GM06990 (cell line): ENCODE results near the gene C4orf50.

Source experiments
- DNase-seq: peaks from one replicate; pipeline ENCODE4 v3.0.0-alpha.2; 2011; ENCODE audit not compliant: insufficient read length; ENCODE audit errors: extremely low read depth
- H3K27me3 ChIP-seq: replicated peaks from 2 replicates; pipeline ENCODE4 v1.6.0; 2011; ENCODE audit warnings: low read length; ENCODE audit not compliant: control insufficient read depth, insufficient read depth
- H3K36me3 ChIP-seq: 2 replicates; pipeline ENCODE4 v1.5.1; 2011; ENCODE audit warnings: low read length; ENCODE audit not compliant: control insufficient read depth, insufficient read depth
- H3K4me3 ChIP-seq: replicated peaks from 2 replicates; pipeline ENCODE4 v1.5.1; 2011; ENCODE audit warnings: low read depth, mild to moderate bottlenecking, control low read depth, low read length
- CTCF ChIP-seq: IDR thresholded peaks from 2 replicates; pipeline ENCODE4 v1.5.1; 2011; ENCODE audit warnings: low read length, control low read depth, mild to moderate bottlenecking, inconsistent platforms; ENCODE audit not compliant: insufficient read depth, poor library complexity, severe bottlenecking

The C4orf50 gene

DNA sequence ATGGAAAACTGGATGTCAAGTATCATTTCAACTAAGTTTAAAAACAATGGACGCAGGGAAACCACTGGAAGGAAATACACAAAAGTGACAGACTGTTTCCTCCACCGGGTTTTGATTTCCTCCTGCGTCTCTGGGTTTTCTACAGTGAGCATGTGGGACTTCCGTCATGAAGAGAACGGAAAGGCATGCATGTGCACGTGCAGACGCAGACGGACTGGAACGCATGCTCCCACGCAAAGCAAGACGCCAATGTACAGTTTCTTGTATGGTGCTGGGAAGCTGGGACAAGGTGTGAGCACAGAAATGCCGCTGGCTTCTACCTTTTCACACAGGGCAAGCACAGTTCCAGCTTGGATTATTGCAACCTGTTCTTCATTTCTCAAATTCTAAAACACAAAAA lies 30.3 kb upstream of the C4orf50 start:
- no peak for DNase-seq
- Histone ChIP-seq H3K27me3 (no peaks in the 10 kb centered on the region; the same call in none of the 2 replicates), H3K36me3 (no peaks in the 10 kb centered on the region), H3K4me3 (no peak overlapping the region)
- no peak for TF ChIP-seq CTCF

DNA sequence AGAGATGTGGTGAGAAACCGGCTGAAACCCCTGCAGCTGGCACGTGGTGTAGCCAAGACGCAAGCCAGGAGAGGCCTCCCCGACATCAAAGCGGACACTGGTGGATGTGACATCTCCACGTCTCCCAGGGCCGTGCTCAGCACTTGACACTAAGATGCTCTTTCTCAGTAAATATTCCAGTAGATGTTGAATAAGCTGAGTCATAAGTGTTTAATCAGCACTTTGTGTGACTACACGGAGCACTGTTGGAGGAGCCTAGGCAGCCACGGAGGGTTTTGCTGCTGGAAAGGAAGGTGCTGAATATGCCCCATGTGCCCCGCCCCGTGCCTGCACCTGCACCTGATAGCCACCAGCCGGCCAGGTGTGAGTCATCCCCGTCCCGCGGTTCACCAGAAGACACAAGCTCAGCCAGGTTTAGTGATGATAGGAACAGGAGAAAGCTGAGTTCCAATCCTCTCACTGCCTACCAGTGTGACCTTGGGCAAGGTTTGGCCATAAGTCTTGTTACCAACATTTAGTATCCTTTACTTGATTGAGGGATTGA lies 29.0 kb upstream of the C4orf50 start:
- no peaks in the 10 kb centered on the region; the same call in none of the 2 replicates for H3K27me3 ChIP-seq
- no peak for TF ChIP-seq CTCF
- H3K36me3 ChIP-seq: no peaks in the 10 kb centered on the region
- DNase-seq: no peak
- no peak overlapping the region for H3K4me3 ChIP-seq

DNA sequence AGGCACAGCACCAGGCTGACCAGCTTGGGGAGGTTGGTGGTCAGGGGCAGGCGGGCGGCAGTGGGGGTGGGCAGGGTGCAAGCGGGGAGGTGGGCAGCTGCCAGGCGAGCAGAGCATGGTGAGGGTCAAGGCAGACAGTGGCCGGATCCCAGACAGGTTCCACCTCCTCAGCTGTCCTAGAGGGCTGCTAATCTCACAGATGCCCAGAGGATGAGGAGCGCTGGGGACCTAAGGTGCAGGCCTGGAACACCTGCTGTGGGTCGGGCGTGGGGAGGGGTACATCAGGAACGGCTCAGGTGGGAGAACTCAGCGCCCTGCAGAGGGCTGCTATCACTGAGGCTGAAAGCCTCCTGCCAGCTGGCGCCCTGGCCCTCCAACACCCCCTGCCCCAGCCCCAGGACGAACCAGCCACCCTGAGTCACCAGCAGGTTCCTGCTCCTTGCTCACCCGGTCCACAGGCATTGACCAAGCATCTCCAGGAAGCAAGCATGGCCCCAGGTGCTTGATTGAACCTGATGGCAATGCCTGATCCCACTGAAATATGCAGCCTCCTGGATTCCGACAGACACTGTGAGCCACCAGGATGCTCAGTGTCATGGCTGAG lies 28.4 kb upstream of the C4orf50 start:
- H3K27me3 ChIP-seq: no peaks in the 10 kb centered on the region; the same call in none of the 2 replicates
- H3K36me3 ChIP-seq: no peaks in the 10 kb centered on the region
- DNase-seq: no peak
- no peak overlapping the region for H3K4me3 ChIP-seq
- TF ChIP-seq CTCF: no peak

- Histone ChIP-seq H3K27me3 (peaks cover 3% of the 10 kb centered on the region), H3K36me3 (no peaks in the 10 kb centered on the region), H3K4me3 (no peak overlapping the region)
- TF ChIP-seq CTCF: no peak
- DNase-seq: no peak
Observed at GRCh38 chr4:6044805-6045204, 26.6 kb upstream of the C4orf50 start.

- no peaks in the 10 kb centered on the region for H3K36me3 ChIP-seq
- H3K4me3 ChIP-seq: no peak overlapping the region
- DNase-seq: no peak
- TF ChIP-seq CTCF: no peak
- peaks cover 3% of the 10 kb centered on the region for H3K27me3 ChIP-seq
Observed at GRCh38 chr4:6044276-6044675, 26.0 kb upstream of the C4orf50 start.
